Stimulated activated CD8-positive, alpha-beta memory T cell treated with anti-CD3 and anti-CD28 coated beads, Interleukin-7, amount 100 ng/mL, for 4 hours (primary cell): ENCODE measurements around the gene KIR2DL3.

ENCODE experiments used
- DNase-seq, 2 donors: peaks; one replicate each; pipeline ENCODE4 v3.0.0-alpha.2; 2020; ENCODE audit warnings: low read depth in 2 of 2

The KIR2DL3 gene

DNA sequence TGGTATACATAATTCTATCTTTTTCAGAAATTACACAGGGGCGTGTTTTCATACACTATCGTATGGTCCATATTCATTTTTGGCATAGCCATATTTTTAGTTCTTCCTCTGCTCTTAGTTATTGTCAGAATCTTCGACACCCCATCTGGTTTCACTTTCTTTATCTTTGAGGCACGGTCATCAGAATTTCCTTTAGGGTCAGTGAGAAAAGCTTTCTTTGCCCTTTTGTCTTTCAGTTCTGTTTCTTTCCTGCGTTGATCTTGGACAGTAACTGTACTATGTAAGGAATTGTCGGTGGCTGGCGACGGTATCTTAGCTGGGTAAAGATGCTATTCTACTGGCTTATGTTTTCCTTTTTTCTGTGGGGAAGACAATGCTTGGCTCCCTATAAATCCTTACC, 54.5 kb downstream of the KIR2DL3 start:
- DNase-seq: no peak

DNA sequence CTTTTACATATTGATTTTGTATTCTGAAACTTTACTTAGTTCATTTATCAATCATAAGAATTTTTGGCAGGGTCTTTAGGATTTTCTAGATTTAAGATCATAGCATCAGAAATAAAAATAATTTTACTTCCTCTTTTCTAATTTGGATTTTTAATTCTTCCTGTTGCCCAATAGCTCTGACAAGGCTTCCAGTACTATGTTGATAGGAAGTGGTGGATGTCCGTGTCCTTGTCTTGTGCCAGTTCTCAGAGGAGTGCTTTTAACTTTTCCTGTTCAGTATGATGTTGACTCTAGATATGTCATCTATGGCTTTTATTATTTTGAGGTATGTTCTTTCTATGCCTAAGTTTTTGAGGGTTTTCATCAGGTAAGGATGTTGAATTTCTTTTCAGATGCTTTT, 57.4 kb downstream of the KIR2DL3 start:
- no peak for DNase-seq
